GM10847 (cell line): ENCODE measurements around the gene LHX1.
A peak's percentile ranks its signal among the peaks of the same experiment; 100 is the strongest.

Experiments used
- POLR2A ChIP-seq: IDR thresholded peaks from 2 replicates; pipeline ENCODE4 v1.6.1; 2011; ENCODE audit not compliant: insufficient read length; ENCODE audit errors: extremely low read depth

Gene LHX1

DNA sequence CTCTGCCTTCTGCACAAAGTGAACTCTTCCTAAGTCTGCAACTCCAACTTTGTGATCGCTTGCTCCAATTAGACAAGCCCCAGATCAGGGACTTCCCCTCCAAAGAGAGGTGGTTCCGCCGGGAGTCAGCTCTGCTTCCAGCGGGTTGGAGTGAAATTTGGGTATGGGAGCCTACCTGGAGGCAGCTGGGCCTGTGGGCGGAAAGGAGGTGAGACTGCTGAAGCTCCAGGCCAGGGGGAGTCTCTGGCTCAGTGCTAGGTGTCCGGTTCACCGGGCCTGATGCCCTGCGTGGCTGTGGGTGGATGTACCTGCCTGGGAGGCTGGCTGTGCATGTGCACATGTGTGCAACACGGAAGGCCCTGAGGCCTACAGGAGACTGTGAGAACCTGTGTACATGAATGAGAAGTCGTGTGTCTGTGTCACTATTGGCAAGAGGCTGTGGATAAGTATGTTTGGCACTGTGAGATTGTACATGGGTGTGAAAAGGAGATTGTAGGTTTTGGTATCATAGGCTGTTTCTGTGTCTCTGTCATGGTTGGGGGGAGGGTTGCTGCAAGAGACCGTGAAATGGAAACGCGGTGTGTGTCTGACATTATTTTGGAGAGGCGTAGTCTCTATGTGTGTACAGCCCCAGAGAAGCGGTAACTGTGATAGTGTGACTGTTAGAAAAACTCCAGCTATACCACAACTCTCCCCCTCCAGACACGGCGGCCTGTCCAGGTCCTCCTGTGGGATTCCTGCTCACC, 4.2 kb downstream of the LHX1 start:
- TF ChIP-seq POLR2A = no peak

DNA sequence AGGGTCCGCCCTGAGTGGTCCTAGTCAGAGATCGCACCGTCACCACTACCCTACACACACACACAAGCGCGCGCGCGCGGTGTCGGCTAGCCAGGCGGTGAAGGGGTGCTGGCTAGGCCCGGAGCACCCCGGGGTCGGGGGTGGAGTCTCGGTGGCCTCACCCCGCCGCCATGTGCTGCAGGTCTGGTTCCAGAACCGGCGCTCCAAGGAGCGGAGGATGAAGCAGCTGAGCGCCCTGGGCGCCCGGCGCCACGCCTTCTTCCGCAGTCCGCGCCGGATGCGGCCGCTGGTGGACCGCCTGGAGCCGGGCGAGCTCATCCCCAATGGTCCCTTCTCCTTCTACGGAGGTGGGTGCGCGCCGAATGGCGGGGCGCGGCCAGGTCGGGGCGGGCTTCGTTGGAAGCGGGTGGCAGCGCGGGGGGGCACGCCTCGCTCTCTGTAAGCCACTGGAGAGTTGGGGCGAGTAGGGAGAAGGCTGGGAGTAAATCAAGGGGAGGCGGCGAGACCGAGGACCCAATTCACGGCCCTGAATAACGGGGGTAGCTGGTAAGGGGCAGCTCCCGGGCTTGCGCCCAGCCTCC, 4.8 kb downstream of the LHX1 start:
- TF ChIP-seq POLR2A = no peak

DNA sequence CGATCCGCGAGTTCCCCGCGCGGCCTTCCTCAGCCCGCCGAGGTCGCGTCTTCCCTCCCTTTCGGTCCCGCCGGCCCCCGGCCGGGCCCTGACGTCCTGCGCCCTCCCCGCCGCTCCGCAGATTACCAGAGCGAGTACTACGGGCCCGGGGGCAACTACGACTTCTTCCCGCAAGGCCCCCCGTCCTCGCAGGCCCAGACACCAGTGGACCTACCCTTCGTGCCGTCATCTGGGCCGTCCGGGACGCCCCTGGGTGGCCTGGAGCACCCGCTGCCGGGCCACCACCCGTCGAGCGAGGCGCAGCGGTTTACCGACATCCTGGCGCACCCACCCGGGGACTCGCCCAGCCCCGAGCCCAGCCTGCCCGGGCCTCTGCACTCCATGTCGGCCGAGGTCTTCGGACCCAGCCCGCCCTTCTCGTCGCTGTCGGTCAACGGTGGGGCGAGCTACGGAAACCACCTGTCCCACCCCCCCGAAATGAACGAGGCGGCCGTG, 5.4 kb downstream of the LHX1 start:
- TF ChIP-seq POLR2A = no peak

DNA sequence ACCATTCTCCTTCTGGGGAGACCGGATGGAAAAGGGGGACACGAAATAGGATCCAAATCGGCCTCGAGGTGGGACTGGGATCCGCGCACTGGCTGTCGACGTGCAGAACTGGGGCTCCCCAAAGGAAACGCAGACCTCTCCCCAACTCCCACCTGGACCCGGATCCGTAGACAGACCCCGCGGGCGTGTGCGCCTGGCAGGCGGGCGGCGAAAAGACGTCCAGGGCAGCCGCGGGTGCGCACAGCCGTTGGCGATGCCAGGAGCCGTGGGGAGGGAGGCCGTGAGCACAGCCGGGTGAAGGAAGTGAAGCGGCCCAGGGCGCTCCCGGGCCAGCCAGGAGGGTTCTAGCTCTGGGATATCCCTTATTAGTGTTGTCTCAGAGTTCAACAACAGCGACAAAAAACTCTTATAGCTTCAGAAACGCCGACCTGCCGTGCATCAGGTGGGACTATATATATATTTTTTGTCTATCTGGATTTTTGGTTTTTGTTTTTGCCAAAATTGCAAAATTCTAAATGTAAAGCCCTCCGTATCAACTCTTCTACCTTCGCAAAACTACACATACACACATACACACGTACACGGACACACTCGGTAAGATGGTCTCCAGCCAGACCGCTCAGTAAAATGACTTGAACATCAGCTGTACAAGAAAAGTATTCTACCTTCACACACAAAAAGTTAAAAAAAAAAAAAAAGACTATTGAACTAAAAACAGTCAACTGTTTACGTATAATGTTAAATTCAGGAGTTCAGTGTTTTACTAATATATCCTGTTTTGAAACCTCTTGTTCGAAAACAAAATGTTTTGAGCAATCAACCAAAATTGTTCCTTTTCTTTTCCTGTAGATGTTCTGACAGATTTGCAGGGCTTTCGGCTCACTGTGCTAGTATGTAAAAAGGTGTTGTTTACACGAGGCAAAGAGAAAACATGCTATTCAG, 6.2 kb downstream of the LHX1 start:
- no peak for TF ChIP-seq POLR2A

DNA sequence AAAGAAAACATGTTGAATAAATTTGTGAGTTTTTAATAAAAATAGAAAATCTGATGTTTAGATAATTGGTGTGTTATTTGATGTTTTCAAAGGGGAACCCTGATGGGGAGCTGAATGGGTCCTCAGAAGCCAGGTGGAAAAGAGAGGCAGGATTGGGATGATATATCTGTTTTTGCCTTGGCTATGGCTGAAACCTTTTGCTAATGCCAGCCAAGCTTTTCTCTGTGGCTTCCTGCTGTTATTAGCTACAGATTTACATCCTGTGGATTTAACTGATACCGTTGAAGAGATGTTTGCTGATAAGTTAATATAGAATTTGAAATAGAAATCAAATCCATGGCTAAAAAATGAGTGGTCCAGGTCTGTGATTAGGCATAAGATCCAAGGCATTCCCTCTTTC, 7.3 kb downstream of the LHX1 start:
- no peak for TF ChIP-seq POLR2A

DNA sequence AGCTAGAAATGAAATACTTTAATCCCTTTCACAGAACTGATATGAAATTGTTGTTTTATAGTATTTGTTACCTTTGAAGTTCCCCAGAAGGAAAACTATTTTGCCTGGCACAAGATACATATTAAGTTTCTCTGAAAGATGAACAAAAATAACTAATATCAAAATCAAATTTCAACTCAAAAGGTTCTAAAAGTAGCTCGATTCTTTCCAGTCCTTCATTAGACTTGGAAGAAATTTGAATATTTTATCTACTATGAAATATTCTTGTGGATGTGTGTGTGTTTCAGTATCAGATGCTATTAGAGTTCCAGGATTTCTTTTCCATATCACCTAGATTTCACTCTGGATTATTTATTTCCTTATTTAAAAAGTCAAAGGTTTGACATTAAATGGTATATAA, 7.9 kb downstream of the LHX1 start:
- TF ChIP-seq POLR2A = no peak

DNA sequence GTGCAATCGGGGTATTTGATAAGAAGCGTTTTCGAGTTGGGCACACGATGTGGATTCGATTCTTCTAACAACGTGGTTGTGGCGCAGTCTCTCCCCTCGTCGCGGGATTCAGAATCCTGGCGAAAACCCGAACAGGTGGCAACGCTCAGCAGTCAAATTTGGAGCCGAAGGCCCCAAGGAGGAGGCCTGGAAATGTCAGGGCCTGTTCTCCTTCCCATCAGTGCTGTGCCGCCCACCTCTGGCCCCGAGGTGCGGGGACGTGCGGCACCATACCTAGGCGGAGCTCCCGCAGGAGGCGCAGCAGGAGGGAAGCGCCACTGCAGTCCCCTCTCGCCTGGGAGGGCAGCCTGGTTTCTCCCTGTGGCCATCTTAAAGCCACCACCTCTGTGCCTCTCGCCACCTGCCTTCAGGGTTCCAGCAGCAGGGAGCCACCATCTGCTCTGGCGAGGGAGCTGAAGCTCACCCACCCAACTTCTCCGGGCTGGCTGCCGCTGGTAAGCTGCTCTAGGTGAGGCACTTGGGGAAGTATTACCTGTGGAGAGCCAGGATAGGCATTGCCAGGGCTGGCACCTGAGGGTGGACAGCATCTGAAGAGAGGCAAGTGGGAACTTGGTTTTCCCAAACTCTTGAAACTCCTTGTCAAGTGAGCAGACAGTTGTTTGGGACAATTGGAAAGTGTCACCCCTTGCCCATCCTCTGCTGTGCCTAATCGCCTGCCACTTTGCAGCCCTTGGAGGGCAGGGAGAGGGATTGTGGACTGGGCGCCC, 8.9 kb downstream of the LHX1 start:
- TF ChIP-seq POLR2A = no peak

DNA sequence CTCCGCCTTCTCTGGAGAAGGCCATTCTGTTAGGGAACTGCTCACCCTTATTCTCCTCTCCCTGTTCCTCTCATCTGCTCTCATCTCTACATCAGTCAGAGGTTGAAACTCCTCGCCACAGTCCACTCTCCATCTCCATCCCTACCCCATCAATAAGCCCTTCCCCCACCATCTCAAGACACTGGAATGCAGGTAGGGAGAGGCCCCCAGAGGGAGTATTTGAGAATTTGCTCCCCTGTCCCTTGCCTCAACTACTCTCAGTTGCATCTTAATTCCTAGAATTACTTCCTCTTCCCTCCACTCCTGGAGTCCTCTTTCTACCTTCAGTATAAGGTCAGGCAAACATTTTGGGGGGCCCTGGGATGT, 9.4 kb downstream of the LHX1 start:
- TF ChIP-seq POLR2A = no peak

DNA sequence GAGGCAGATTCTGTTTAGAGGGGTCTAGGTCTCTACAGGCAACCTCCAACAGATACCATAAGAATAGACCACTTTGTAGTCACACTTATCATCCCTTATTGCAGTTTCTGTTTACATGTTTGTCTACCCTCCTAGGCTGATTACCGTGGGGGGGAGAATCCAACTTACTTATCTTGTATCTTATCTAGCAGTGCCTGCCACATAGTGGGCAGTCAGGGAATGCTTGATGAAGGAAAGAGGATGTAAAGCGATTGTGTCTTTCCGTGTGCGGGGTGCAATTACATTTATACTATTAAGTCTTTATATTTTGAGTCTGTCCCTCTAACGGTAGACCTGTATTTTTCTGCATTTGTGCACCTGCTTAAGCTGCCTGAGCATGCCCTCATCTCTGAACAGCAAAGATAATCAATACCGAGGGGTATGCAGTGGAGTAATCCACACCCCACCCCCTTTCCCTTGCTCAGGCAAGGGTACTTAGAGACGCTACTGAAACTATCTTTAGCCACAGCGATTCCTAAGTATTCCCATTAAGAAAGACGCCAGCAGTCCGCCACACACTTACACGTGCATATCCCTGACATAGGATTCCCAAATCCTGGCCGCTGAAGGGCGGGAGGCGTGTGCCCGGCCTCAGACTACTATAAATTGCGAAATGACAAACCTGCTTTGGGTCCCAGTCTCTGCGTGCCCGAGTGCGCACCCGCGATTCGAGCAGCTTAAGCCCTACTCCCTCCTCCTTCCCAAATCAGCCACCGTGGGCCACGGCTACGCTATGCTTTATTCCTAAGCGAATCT, 10.8 kb downstream of the LHX1 start:
- TF ChIP-seq POLR2A = no peak

DNA sequence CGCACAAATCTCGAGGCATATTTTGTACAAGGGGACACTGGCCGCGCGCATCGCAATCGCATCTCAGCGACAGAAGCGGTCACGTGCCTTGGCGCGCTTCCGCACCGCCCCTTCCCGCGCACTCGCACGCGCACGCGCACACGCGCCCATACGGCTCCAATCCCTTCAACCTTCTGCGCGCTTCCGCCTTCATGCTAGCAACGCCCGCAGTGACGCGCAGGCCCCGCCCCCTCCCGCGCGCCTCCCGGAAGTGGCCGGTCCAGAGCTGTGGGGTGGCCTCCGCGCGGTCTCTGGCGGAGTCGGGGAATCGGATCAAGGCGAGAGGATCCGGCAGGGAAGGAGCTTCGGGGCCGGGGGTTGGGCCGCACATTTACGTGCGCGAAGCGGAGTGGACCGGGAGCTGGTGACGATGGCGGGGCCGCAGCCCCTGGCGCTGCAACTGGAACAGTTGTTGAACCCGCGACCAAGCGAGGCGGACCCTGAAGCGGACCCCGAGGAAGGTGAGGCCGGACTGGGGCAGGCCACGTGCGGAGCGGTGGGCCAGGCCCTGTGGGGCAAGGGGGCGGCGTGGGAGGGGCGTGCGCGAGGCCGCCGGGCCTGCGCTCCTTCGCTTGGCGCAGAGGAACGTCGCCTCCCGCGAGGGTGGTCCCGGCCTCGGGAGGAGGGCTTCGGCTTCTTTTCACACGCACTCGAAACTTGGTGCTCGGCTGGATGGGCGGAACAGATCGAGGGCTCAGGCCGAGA, 11.6 kb downstream of the LHX1 start, which contains the start of gene AATF:
AATF (plus strand) TSS at position 238 of the 744 bp plus-strand sequence; CDS start at position 410, 172 bp downstream.
- peak; percentile 91 for TF ChIP-seq POLR2A

DNA sequence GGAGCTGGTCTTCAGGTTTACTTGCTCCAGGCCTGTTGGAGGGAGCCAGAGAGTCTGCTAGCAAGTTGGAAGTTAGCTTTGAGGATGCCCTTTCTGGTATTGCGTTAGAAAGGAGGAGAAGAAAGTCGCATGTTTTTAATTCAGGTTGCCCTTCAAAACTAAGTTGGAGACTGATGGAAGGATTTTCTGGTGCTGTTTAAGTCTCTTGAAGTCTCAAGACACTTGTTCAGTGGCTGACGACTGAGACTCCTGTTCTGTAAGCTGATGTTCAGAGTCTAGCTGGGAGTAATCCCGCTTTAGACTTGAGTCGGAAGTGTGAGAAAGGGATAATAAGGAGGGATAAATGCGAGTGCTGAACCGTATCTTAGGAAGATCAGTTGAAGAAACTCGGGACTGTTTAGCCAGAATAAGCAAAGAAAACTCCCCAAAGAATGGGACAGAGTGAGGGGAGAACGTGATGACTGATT, 12.2 kb downstream of the LHX1 start:
- no peak for TF ChIP-seq POLR2A

DNA sequence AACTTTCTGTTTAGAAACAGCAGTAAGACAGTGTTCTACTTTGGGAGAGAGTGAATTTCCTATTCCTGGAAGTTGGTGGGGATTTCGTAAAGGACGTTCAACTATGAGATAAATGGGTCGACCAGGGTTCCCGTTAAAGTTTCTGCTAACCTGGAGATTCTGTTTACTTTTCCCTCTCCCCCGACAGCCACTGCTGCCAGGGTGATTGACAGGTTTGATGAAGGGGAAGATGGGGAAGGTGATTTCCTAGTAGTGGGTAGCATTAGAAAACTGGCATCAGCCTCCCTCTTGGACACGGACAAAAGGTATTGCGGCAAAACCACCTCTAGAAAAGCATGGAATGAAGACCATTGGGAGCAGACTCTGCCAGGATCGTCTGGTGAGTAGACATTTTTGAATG, 12.8 kb downstream of the LHX1 start:
- TF ChIP-seq POLR2A = no peak

DNA sequence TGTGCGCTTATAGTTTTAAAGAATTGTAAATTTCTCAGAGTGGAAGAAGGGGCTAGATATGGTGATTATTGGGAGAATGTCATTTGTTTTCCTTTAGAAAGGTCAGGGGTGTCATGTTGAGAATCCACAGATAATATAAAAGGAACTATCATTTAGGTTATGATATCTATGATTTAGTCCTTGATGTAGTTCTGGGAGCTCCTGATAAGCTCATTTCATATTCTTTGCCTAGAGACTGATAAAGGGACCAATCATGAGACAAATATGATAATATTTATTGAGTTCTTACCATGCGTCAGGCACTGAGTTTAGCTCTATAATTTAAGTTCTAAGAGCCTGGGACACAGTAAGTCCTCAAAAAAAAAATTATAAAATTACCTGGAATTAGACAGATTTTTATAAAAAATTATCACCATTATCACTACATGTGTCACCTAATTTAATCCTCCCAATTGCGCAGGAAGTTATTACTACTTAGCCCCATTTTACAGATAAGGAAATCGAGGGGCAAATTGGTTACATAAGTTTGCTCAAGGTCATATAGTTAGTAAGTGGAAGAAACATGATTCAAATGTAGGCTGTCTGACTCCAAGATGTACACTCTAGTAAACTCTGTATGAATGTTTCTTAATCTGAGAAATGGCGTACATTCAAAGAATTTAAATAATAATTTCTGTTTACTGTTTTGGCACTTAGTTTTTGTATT, 14.0 kb downstream of the LHX1 start:
- no peak for TF ChIP-seq POLR2A

DNA sequence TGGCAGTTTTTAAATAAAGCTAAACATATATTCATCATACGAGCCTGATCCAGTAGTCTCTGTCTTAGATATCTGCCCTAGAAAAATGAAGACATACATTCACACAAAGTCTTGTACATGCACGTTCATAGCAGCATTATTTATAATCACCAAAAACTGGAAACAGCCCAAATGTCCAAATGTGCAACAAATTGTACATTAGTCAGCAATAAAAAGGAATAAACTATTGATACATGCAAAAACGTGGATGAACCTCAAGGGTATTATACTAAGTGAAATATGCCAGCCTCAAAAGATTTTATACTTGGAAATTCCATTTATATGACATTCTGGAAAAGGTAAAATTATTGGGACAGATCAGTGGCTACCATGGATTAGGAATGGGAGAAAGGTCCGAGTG, 34.2 kb downstream of the LHX1 start:
- no peak for TF ChIP-seq POLR2A
